ENCODE measurements around the gene STK38L. TPM values are rescaled to one million over a fixed set of nuclear protein-coding genes. Genes with fewer than 3 reads are reported as not detected.

The STK38L gene
- total and polyA plus RNA-seq, 7 donors = 3.7 to 21.2 (median 16.3) TPM

DNA sequence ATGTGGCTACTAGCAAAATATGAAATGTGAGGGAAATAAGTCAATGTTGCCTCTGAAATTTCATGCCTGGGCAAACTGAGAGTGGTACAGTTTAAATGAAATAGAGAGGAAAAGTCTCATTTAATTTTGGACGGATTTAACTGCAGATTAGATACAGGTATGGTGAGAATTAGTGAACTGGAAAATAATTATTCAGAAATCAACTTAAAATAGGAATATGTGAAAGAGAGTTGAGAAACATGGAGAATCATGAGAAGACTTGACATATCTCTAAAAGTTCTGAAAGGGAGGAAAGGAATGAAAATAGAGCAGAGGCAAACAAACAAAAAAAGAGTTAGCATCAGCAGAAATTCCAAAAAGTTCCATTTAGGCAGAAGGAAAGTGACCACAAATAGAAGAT lies 55.0 kb downstream of the STK38L start:
- no peak overlapping the region for H3K4me3 ChIP-seq
- H3K27ac ChIP-seq = no peak overlapping the region
- DNase-seq = no peak
- ATAC-seq = no peak
- H3K27me3 ChIP-seq (ENCODE audit: insufficient read depth in 3 of 3, low read length in 2 of 3) = no peaks in the 10 kb centered on the region
- H3K36me3 ChIP-seq (ENCODE audit: insufficient read depth in 1 of 2, low read depth in 1 of 2) = peaks cover 4 to 26% of the 10 kb centered on the region in 2 donors
- 95 to 98% (median 96%) methylated on average over 1 of the region's 1 CpG for WGBS, 3 donors
- no peaks in the 10 kb centered on the region for H3K4me1 ChIP-seq
- no peaks in the 10 kb centered on the region for H3K9me3 ChIP-seq
- intact Hi-C loops (cut with DNase I) = loop anchor here in 1 of 2 donors (10.0 kb wide), 1 partner anchor 154 kb away; no protein-coding TSS in a partner anchor
- TF ChIP-seq, protein P1, sequence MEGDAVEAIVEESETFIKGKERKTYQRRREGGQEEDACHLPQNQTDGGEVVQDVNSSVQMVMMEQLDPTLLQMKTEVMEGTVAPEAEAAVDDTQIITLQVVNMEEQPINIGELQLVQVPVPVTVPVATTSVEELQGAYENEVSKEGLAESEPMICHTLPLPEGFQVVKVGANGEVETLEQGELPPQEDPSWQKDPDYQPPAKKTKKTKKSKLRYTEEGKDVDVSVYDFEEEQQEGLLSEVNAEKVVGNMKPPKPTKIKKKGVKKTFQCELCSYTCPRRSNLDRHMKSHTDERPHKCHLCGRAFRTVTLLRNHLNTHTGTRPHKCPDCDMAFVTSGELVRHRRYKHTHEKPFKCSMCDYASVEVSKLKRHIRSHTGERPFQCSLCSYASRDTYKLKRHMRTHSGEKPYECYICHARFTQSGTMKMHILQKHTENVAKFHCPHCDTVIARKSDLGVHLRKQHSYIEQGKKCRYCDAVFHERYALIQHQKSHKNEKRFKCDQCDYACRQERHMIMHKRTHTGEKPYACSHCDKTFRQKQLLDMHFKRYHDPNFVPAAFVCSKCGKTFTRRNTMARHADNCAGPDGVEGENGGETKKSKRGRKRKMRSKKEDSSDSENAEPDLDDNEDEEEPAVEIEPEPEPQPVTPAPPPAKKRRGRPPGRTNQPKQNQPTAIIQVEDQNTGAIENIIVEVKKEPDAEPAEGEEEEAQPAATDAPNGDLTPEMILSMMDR (IDR thresholded peaks at IDR 0.05) = no peak

- ATAC-seq (no peak), DNase-seq (no peak)
- H3K4me1 ChIP-seq = no peaks in the 10 kb centered on the region
- intact Hi-C loops (cut with DNase I) = no loop called here
- no peaks in the 10 kb centered on the region for H3K27me3 ChIP-seq (ENCODE audit: insufficient read depth in 3 of 3, low read length in 2 of 3)
- H3K9me3 ChIP-seq = no peaks in the 10 kb centered on the region
- H3K4me3 ChIP-seq = no peak overlapping the region
- TF ChIP-seq, protein P1 (IDR thresholded peaks at IDR 0.05) = no peak
- peaks cover 4 to 26% of the 10 kb centered on the region in 2 donors for H3K36me3 ChIP-seq (ENCODE audit: insufficient read depth in 1 of 2, low read depth in 1 of 2)
- H3K27ac ChIP-seq = no peak overlapping the region
Measured at GRCh38 chr12:27300226-27300625, 56.1 kb downstream of the STK38L start.

GRCh38 chr12:27303139-27304111 lies 59.3 kb downstream of the STK38L start:
- Histone ChIP-seq H3K36me3 (ENCODE audit: insufficient read depth in 1 of 2, low read depth in 1 of 2) (peaks cover 0 to 21% of the 10 kb centered on the region in 2 donors), H3K4me1 (no peaks in the 10 kb centered on the region), H3K27ac (no peak overlapping the region), H3K9me3 (no peaks in the 10 kb centered on the region), H3K27me3 (ENCODE audit: insufficient read depth in 3 of 3, low read length in 2 of 3) (no peaks in the 10 kb centered on the region), H3K4me3 (no peak overlapping the region)
- 77 to 83% (median 81%) methylated on average over 3 of the region's 3 CpGs for WGBS, 3 donors
- intact Hi-C loops (cut with DNase I) = no loop called here
- no peak for ATAC-seq
- TF ChIP-seq, protein P1 (IDR thresholded peaks at IDR 0.05) = no peak
- DNase-seq = no peak

- ATAC-seq = no peak
- H3K4me1 ChIP-seq = no peaks in the 10 kb centered on the region
- intact Hi-C loops (cut with DNase I) = loop anchor here in 1 of 2 donors (5.0 kb wide), 1 partner anchor 453 kb away; no protein-coding TSS in a partner anchor
Measured at GRCh38 chr12:27304856-27305255, 60.8 kb downstream of the STK38L start.

More at GRCh38 chr12:27304856-27305255, 60.8 kb downstream of the STK38L start:
- H3K4me3 ChIP-seq = no peak overlapping the region
- H3K9me3 ChIP-seq = no peaks in the 10 kb centered on the region
- H3K27ac ChIP-seq = no peak overlapping the region
- 65 to 76% (median 67%) methylated on average over 1 of the region's 1 CpG for WGBS, 3 donors
- H3K27me3 ChIP-seq (ENCODE audit: insufficient read depth in 3 of 3, low read length in 2 of 3) = no peaks in the 10 kb centered on the region
- TF ChIP-seq, protein P1 (IDR thresholded peaks at IDR 0.05) = no peak
- peaks cover 0 to 31% of the 10 kb centered on the region in 2 donors for H3K36me3 ChIP-seq (ENCODE audit: insufficient read depth in 1 of 2, low read depth in 1 of 2)
- DNase-seq = no peak
